SK-N-SH treated with all-trans-retinoic acid at 6 μM for 48 hours (cell line): ENCODE data around the gene PDZK1IP1.

Experiments
- ISL1 ChIP-seq: fragments of 250-450 bp; sonication (Bioruptor Pico); IDR thresholded peaks from 2 replicates; pipeline ENCODE4 v2.1.2; 2022; ENCODE audit warnings: mild to moderate bottlenecking, moderate library complexity
- RARB ChIP-seq: fragments of 250-450 bp; sonication (Bioruptor Pico); IDR thresholded peaks from 2 replicates; pipeline ENCODE4 v1.8.0; 2021; ENCODE audit warnings: mild to moderate bottlenecking, moderate library complexity
- TCF4 ChIP-seq: fragments of 250-450 bp; sonication (Bioruptor Pico); IDR thresholded peaks from 2 replicates; pipeline ENCODE4 v1.8.0; 2021; ENCODE audit warnings: mild to moderate bottlenecking, moderate library complexity, borderline replicate concordance
- TOX ChIP-seq: fragments of 250-450 bp; sonication (Bioruptor Pico); IDR thresholded peaks from 2 replicates; pipeline ENCODE4 v1.8.0; 2021; ENCODE audit warnings: mild to moderate bottlenecking, moderate library complexity, borderline replicate concordance
- ZFP3 ChIP-seq: fragments of 250-450 bp; sonication (Bioruptor Pico); IDR thresholded peaks from 2 replicates; pipeline ENCODE4 v1.5.0; 2020; ENCODE audit warnings: mild to moderate bottlenecking, moderate library complexity
- ZNF565 ChIP-seq: fragments of 450-650 bp; formaldehyde crosslinking; conservative IDR thresholded peaks from 2 replicates; pipeline ENCODE4 v1.5.0; 2020; ENCODE audit warnings: low read depth, mild to moderate bottlenecking, moderate library complexity
- ZNF70 ChIP-seq: fragments of 450-650 bp; formaldehyde crosslinking; IDR thresholded peaks from 2 replicates; pipeline ENCODE4 v1.5.0; 2020; ENCODE audit warnings: mild to moderate bottlenecking, moderate library complexity
- ZNF8 ChIP-seq: fragments of 450-650 bp; formaldehyde crosslinking; IDR thresholded peaks from 2 replicates; pipeline ENCODE4 v1.5.0; 2020; ENCODE audit warnings: mild to moderate bottlenecking, moderate library complexity
- TF ChIP-seq, protein P1 (sequence below): fragments of 250-450 bp; sonication (Bioruptor Pico); IDR thresholded peaks from 2 replicates; pipeline ENCODE4 v1.8.0; 2020; ENCODE audit warnings: mild to moderate bottlenecking, moderate library complexity, borderline replicate concordance

DNA sequence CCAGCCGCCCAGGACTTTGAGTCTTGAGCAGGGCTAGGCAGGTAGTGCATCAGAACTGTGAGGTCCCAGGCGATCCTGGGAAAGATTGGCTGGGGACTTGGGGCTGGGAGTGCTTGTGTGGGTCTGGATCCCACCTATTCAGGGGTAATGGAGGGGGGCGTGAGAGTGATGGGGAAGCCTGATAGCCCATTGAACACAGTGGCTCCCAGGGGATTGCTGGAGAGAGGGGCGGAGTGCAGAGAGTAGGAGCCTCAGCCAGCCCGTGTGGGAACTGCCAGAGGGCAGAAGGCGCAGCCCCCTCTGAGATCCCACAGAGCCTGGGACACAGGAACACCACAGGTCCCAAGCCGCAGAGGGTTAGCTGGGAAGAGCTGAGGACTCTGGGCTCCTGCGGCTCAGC lies 19.3 kb upstream of the PDZK1IP1 start:
- TF ChIP-seq TOX (CRISPR knock-in tag) (no peak), ZNF8 (CRISPR knock-in tag) (no peak), TCF4 (CRISPR knock-in tag) (no peak), RARB (no peak), ISL1 (CRISPR knock-in tag) (no peak), ZNF70 (CRISPR knock-in tag) (no peak), ZNF565 (no peak), ZFP3 (CRISPR knock-in tag) (no peak)
- TF ChIP-seq, protein P1, sequence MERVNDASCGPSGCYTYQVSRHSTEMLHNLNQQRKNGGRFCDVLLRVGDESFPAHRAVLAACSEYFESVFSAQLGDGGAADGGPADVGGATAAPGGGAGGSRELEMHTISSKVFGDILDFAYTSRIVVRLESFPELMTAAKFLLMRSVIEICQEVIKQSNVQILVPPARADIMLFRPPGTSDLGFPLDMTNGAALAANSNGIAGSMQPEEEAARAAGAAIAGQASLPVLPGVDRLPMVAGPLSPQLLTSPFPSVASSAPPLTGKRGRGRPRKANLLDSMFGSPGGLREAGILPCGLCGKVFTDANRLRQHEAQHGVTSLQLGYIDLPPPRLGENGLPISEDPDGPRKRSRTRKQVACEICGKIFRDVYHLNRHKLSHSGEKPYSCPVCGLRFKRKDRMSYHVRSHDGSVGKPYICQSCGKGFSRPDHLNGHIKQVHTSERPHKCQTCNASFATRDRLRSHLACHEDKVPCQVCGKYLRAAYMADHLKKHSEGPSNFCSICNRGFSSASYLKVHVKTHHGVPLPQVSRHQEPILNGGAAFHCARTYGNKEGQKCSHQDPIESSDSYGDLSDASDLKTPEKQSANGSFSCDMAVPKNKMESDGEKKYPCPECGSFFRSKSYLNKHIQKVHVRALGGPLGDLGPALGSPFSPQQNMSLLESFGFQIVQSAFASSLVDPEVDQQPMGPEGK (CRISPR knock-in tag) = no peak
